Endothelial cell of umbilical vein (primary cell): ENCODE data around the gene VAMP2. TPM values are rescaled to one million over a fixed set of nuclear protein-coding genes. Genes with fewer than 3 reads are reported as not detected.

Source experiments
- BruUV-seq: library from RNA; stranded (reverse); fragments of 400-500 nt; replicated peaks from 2 replicates; lab custom pipeline; 2021; lab: Mats Ljungman, UMichigan
- CTCF ChIA-PET: fragments of 300-600, 350-600 bp; sonication (Branson Sonifier 250); formaldehyde crosslinking; loops from one replicate; lab custom pipeline; 2021; ENCODE audit warnings: antibody characterized with exemption, inconsistent platforms; lab: Charles Lee
- POLR2A ChIA-PET: fragments of 300-600, 350-600 bp; sonication (Branson Sonifier 250); formaldehyde crosslinking; loops from one replicate; lab custom pipeline; 2021; ENCODE audit warnings: antibody characterized with exemption, inconsistent platforms; lab: Charles Lee
- DNase-seq: peaks from one replicate; pipeline ENCODE4 v3.0.0-alpha.2; 2011; ENCODE audit warnings: low read depth, low spot score
- FAIRE-seq: peaks from 2 replicates; lab custom pipeline; 2011; peaks lifted over from hg19 to GRCh38; lab: Jason Lieb, UNC
- H2AFZ ChIP-seq: 2 replicates; pipeline ENCODE4 v1.6.0; 2012; ENCODE audit warnings: low read depth, low read length, control low read depth, inconsistent platforms
- H3K27ac ChIP-seq: 2 replicates; pipeline ENCODE4 v1.5.1; 2011; ENCODE audit warnings: low read depth, mild to moderate bottlenecking, control low read depth, low read length, moderate library complexity; ENCODE audit not compliant: insufficient read depth
- H3K27me3 ChIP-seq, 2 experiments: 2 replicates each; pipeline versions ENCODE4 v1.6.0 to v1.6.1; 2011; ENCODE audit warnings: low read length in 2 of 2, mixed read lengths in 1 of 2; ENCODE audit not compliant: control insufficient read depth in 2 of 2, insufficient read depth in 2 of 2
- H3K36me3 ChIP-seq, 2 experiments: 2 replicates in 1 of 2; 3 replicates in 1 of 2; pipeline ENCODE4 v1.5.1; 2011; ENCODE audit warnings: low read length in 2 of 2, mild to moderate bottlenecking in 1 of 2, moderate library complexity in 1 of 2; ENCODE audit not compliant: control insufficient read depth in 2 of 2, insufficient read depth in 2 of 2; ENCODE audit errors: extremely low read depth in 1 of 2
- H3K4me1 ChIP-seq: 3 replicates; pipeline ENCODE4 v1.5.1; 2011; ENCODE audit warnings: mild to moderate bottlenecking, low read length; ENCODE audit not compliant: control insufficient read depth, insufficient read depth; ENCODE audit errors: extremely low read depth
- H3K4me2 ChIP-seq: 2 replicates; pipeline ENCODE4 v1.6.1; 2011; ENCODE audit warnings: low read length, control low read depth, mixed read lengths; ENCODE audit not compliant: insufficient read depth
- H3K4me3 ChIP-seq, 3 experiments: fragments of 200-600 bp in 1 of 3; sonication (generic), shearing (Covaris generic) in 1 of 3; replicated peaks in 1 of 3; 2 replicates each; pipeline ENCODE4 v1.5.1; 2011 to 2016; ENCODE audit warnings: control low read depth in 3 of 3, low read length in 3 of 3, mild to moderate bottlenecking in 2 of 3, inconsistent platforms in 1 of 3, low read depth in 1 of 3, moderate library complexity in 1 of 3; ENCODE audit not compliant: insufficient read depth in 1 of 3
- H3K79me2 ChIP-seq: 2 replicates; pipeline ENCODE4 v1.6.0; 2012; ENCODE audit warnings: low read length, inconsistent platforms; ENCODE audit not compliant: control insufficient read depth, insufficient read depth
- H3K9ac ChIP-seq: replicated peaks from 2 replicates; pipeline ENCODE3; 2011; ENCODE audit warnings: low read length, control low read depth; ENCODE audit not compliant: insufficient read depth; ENCODE audit errors: extremely low read depth
- H3K9me1 ChIP-seq: replicated peaks from 3 replicates; pipeline ENCODE4 v1.6.0; 2011; ENCODE audit warnings: mild to moderate bottlenecking, low read length; ENCODE audit not compliant: control insufficient read depth, insufficient read depth; ENCODE audit errors: extremely low read depth
- H3K9me3 ChIP-seq: replicated peaks from 2 replicates; pipeline ENCODE4 v1.5.1; 2012; ENCODE audit warnings: low read length, inconsistent platforms; ENCODE audit not compliant: control insufficient read depth, insufficient read depth
- H4K20me1 ChIP-seq: replicated peaks from 2 replicates; pipeline ENCODE3; 2011; ENCODE audit warnings: mild to moderate bottlenecking, low read length; ENCODE audit not compliant: control insufficient read depth, insufficient read depth; ENCODE audit errors: extremely low read depth
- CTCF ChIP-seq, 2 donors: IDR thresholded peaks; 1 replicate in 1 of 2; 2 replicates in 1 of 2; pipeline ENCODE4 v1.5.1; 2011; ENCODE audit warnings: low read length in 2 of 2, mild to moderate bottlenecking in 2 of 2, moderate library complexity in 2 of 2, control low read depth in 1 of 2, inconsistent platforms in 1 of 2, low read depth in 1 of 2; ENCODE audit not compliant: insufficient read depth in 1 of 2; ENCODE audit errors: extremely low read depth in 1 of 2
- EZH2 ChIP-seq: IDR thresholded peaks from 2 replicates; pipeline ENCODE4 v1.6.1; 2012; ENCODE audit warnings: borderline replicate concordance, low read depth, mild to moderate bottlenecking, moderate library complexity, low read length, inconsistent platforms; ENCODE audit not compliant: severe bottlenecking
- FOS ChIP-seq: IDR thresholded peaks from 2 replicates; pipeline ENCODE4 v1.6.1; 2011; ENCODE audit warnings: mild to moderate bottlenecking, low read length, moderate library complexity, borderline replicate concordance; ENCODE audit not compliant: insufficient read depth
- GATA2 ChIP-seq: IDR thresholded peaks from 2 replicates; pipeline ENCODE4 v1.7.0; 2011; ENCODE audit warnings: low read depth, mild to moderate bottlenecking, moderate library complexity, mixed read lengths, low read length; ENCODE audit not compliant: insufficient read length, insufficient read depth
- JUN ChIP-seq: IDR thresholded peaks from 2 replicates; pipeline ENCODE4 v1.6.1; 2011; ENCODE audit warnings: borderline replicate concordance, low read depth; ENCODE audit not compliant: insufficient read length, insufficient read depth
- MYC ChIP-seq: IDR thresholded peaks from one replicate; pipeline ENCODE4 v1.6.1; 2011; ENCODE audit warnings: mild to moderate bottlenecking, low read depth, low read length
- POLR2A ChIP-seq: IDR thresholded peaks from 2 replicates; pipeline ENCODE4 v1.6.1; 2012; ENCODE audit warnings: low read depth, mild to moderate bottlenecking, control low read depth, low read length
- POLR2AphosphoS5 ChIP-seq: IDR thresholded peaks from 2 replicates; pipeline ENCODE4 v1.6.1; 2012; ENCODE audit warnings: low read depth, mild to moderate bottlenecking, control low read depth, low read length, moderate library complexity; ENCODE audit not compliant: insufficient read depth
- dilution Hi-C: fragments of 300-500 bp; cut with MboI; formaldehyde crosslinking; loops from one replicate; pipeline ENCODE4 v1.15.0; 2019; ENCODE audit warnings: low sequenced_read_pairs; ENCODE audit not compliant: extremely low pct_ligation_motif_present
- intact Hi-C: fragments of 100-400 bp; cut with micrococcal nuclease; formaldehyde crosslinking; loops from one replicate; pipeline ENCODE4 v1.10.0; 2022
- polyA plus RNA-seq, 4 experiments: library from polyadenylated mRNA; depleted of rRNA in 3 of 4; stranded (reverse) in 3 of 4; unstranded in 1 of 4; fragments of >200 nt; gene quantifications; 2 replicates each; pipeline versions ENCODE4 v1.2.1 to v1.2.3, GENCODE V29; 2011 to 2012; ENCODE audit warnings: missing spikeins in 1 of 4
- total RNA-seq: library from RNA; stranded (reverse); gene quantifications from 2 replicates; pipeline ENCODE4 v1.2.3, GENCODE V29; 2021
- TF ChIP-seq, protein P1 (sequence below): IDR thresholded peaks from 2 replicates; pipeline ENCODE4 v1.6.1; 2011; ENCODE audit not compliant: insufficient read depth, insufficient read length

The VAMP2 gene
- total and polyA plus RNA-seq, 2 donors (not counting 3 experiments of a cell fraction or from before 2014, with no cell fraction given): 35.9 to 38.0 TPM

DNA sequence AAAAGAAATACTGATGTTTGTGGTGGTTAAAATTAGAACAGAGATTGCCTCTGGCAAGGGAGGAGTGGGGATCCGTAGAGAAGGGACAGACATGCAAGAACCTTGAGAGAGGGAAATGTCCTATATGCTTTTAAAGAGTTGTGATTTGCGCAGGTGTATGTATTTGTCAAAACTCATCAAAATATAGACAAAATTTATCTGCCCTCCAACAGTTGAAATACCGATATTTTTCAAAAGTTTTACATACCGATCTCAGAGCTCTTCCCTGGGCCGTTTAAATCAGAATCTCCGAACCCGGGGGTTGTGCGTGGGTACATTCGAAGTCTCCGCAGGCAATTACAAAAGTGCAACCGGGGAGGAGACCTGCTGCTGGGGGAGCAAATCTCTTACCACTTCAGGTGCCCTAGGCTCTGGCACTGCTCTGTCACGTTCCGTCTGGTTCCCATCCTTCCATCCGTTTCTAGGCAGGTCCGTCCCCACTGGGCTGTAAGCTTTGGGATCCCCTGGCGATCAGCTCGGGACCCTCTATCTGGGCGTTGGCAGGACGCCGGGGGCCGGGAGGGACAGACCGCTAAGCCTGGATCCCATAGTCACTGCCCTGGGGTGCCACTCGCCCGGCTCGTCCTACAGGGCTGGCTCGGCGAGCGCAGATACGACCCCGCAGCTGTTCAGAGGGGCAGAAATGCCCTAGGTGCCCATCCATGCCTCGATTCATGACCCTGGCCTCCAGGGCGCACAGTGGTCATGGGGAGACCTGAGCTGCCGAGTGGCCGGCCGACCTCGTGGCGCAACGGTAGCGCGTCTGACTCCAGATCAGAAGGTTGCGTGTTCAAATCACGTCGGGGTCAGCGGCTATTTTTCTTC lies 23.1 kb upstream of the VAMP2 start:
- Histone ChIP-seq H3K4me1 (peaks cover 19% of the 10 kb centered on the region), H3K36me3 (no peaks in the 10 kb centered on the region), H3K27me3 (no peaks in the 10 kb centered on the region), H3K9me3 (no peaks in the 10 kb centered on the region), H3K79me2 (peaks cover 8% of the 10 kb centered on the region), H3K4me3 (peak overlapping the region; percentile 55 to 83 (median 71)), H3K27ac (peak overlapping the region; percentile 26), H4K20me1 (no peaks in the 10 kb centered on the region), H3K9me1 (no peaks in the 10 kb centered on the region), H3K9ac (peak overlapping the region; percentile 49), H2AFZ (peak overlapping the region; percentile 65), H3K4me2 (peak overlapping the region; percentile 81)
- CTCF ChIA-PET: interaction anchor here (0.9 to 1.6 kb wide), 3 partner anchors 9 to 64 kb away, joined by 3 to 4 read pairs (median 3); partner anchors contain the start of gene TMEM107
- POLR2A ChIA-PET: interaction anchor here (1.2 kb wide), 1 partner anchor 13 kb away, joined by 9 read pairs; no protein-coding TSS in a partner anchor
- DNase-seq (peak; percentile 79), FAIRE-seq (peak; percentile 61)
- TF ChIP-seq, protein P1, sequence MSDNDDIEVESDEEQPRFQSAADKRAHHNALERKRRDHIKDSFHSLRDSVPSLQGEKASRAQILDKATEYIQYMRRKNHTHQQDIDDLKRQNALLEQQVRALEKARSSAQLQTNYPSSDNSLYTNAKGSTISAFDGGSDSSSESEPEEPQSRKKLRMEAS: no peak
- no TSS peak for BruUV-seq
- intact Hi-C loops (loop anchor here (1.0 to 2.0 kb wide), 5 partner anchors 13 to 115 kb away; partner anchors contain the start of gene CTC1), dilution Hi-C loops (no loop called here)

- intact Hi-C loops: no loop called here
- FAIRE-seq: no peak
- H3K27ac ChIP-seq: no peak overlapping the region
These were observed 14.4 kb upstream of the VAMP2 start for GRCh38 chr17:8176998-8177731.

More at GRCh38 chr17:8176998-8177731, 14.4 kb upstream of the VAMP2 start:
- CTCF ChIA-PET: interaction anchor here (1.1 to 1.4 kb wide), 2 partner anchors 8 to 10 kb away, joined by 3 read pairs; no protein-coding TSS in a partner anchor
- no peaks in the 10 kb centered on the region for H4K20me1 ChIP-seq
- no peaks in the 10 kb centered on the region for H3K36me3 ChIP-seq
- H2AFZ ChIP-seq: peak overlapping the region; percentile 91
- DNase-seq: no peak
- H3K27me3 ChIP-seq: no peaks in the 10 kb centered on the region
- TF ChIP-seq, protein P1: no peak
- TF ChIP-seq GATA2 (no peak), POLR2AphosphoS5 (no peak), MYC (no peak), EZH2 (no peak), JUN (no peak), FOS (no peak), CTCF (IDR thresholded peaks at IDR 0.05; ENCODE audit: extremely low read depth in 1 of 2, insufficient read depth in 1 of 2, low read depth in 1 of 2, low read length in 2 of 2) (no peak), POLR2A (no peak)
- peak overlapping the region in 1 of 3 experiments; percentile 61 for H3K4me3 ChIP-seq
- H3K9me1 ChIP-seq: no peaks in the 10 kb centered on the region
- peak overlapping the region; percentile 69 for H3K9ac ChIP-seq
- POLR2A ChIA-PET: no interaction called here
- no TSS peak for BruUV-seq
- no peaks in the 10 kb centered on the region for H3K9me3 ChIP-seq
- peaks cover 23% of the 10 kb centered on the region for H3K4me1 ChIP-seq
- no peaks in the 10 kb centered on the region for H3K79me2 ChIP-seq
- peak overlapping the region; percentile 64 for H3K4me2 ChIP-seq
- dilution Hi-C loops: no loop called here
